ENCODE results near the gene TANK.

DNA sequence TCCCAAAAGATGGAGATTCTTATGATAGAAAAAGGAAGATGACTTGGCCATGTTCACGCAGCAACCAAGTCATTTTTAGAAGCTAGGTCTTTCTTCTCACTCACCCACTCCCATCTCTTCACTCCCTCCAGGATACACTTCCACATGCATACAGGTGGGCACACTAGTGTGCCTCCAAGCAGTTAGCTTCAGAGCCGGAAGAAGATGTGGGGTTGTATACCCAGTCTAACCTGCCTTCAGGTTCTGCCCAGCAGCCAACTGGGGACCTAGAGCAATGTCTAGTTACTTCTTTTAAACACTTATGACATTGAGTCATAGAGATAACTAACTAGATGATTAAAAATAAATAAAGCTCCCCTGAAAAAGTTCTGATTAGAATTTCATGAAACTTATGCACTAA is 21.8 kb upstream of the TANK start:
- TF ChIP-seq CTCF (IDR thresholded peaks at IDR 0.05; ENCODE audit: borderline replicate concordance, extremely low read depth, low read length, poor library complexity, severe bottlenecking), result no peak
- TF ChIP-seq EZH2 (IDR thresholded peaks at IDR 0.05; ENCODE audit: borderline replicate concordance, low read depth, low read length, severe bottlenecking), result no peak
